AG09309 (cell line): ENCODE data around the gene ACOT4.
"Not testable (repeated sequence)": the region's sequence is repeated elsewhere in the genome, so short reads cannot be mapped to it uniquely, and the experiment has no call there.

Experiments
- DNase-seq: peaks from one replicate; pipeline ENCODE4 v3.0.0-alpha.2; 2010; ENCODE audit warnings: low read depth
- H3K4me3 ChIP-seq: 2 replicates; pipeline ENCODE4 v1.5.1; 2011; ENCODE audit warnings: mild to moderate bottlenecking, low read depth, low read length, moderate library complexity; ENCODE audit not compliant: control insufficient read depth
- CTCF ChIP-seq: IDR thresholded peaks from 2 replicates; pipeline ENCODE4 v1.5.1; 2011; ENCODE audit warnings: mild to moderate bottlenecking, low read depth, low read length, inconsistent platforms; ENCODE audit not compliant: insufficient read depth, control insufficient read depth; ENCODE audit errors: missing control alignments

Gene ACOT4

GRCh38 chr14:73567358-73567757, 24.3 kb upstream of the ACOT4 start:
- DNase-seq, result no peak
- H3K4me3 ChIP-seq, result no peak overlapping the region
- no peak for TF ChIP-seq CTCF

- H3K4me3 ChIP-seq, result peak overlapping the region; percentile 73
Observed at GRCh38 chr14:73567951-73568885, 23.5 kb upstream of the ACOT4 start.

GRCh38 chr14:73568886-73569184, 22.8 kb upstream of the ACOT4 start:
- not testable (repeated sequence) for DNase-seq
- H3K4me3 ChIP-seq, result peak overlapping the region; percentile 73

More at GRCh38 chr14:73567951-73568885, 23.5 kb upstream of the ACOT4 start:
- TF ChIP-seq CTCF, result no peak
- DNase-seq, result no peak

GRCh38 chr14:73569185-73569958, 22.3 kb upstream of the ACOT4 start, which contains the start of gene ACOT2:
TSS of gene ACOT2 (plus strand) at chr14:73569213. CDS start at chr14:73569241, 28 bp downstream.
- peak within 1 kb of the TSS; percentile 73 for H3K4me3 ChIP-seq
- DNase-seq, result peak; percentile 80

GRCh38 chr14:73570913-73571312, 20.8 kb upstream of the ACOT4 start:
- TF ChIP-seq CTCF, result peak; percentile 58
- not testable (repeated sequence) for DNase-seq, H3K4me3 ChIP-seq

GRCh38 chr14:73573034-73573433, 18.6 kb upstream of the ACOT4 start:
- DNase-seq, H3K4me3 ChIP-seq: not testable (repeated sequence)

GRCh38 chr14:73573740-73574139, 17.9 kb upstream of the ACOT4 start:
- not testable (repeated sequence) for H3K4me3 ChIP-seq, DNase-seq

GRCh38 chr14:73574251-73574650, 17.4 kb upstream of the ACOT4 start:
- not testable (repeated sequence) for DNase-seq, H3K4me3 ChIP-seq

GRCh38 chr14:73576391-73576790, 15.3 kb upstream of the ACOT4 start:
- no peak for DNase-seq
- H3K4me3 ChIP-seq, result no peak overlapping the region
- no peak for TF ChIP-seq CTCF

GRCh38 chr14:73577214-73577613, 14.5 kb upstream of the ACOT4 start:
- not testable (repeated sequence) for DNase-seq, H3K4me3 ChIP-seq

GRCh38 chr14:73582102-73582979, 9.3 kb upstream of the ACOT4 start:
- DNase-seq, H3K4me3 ChIP-seq: not testable (repeated sequence)
